ENCODE measurements around the gene FAM217B. TPM values are rescaled to one million over a fixed set of nuclear protein-coding genes. Genes with fewer than 3 reads are reported as not detected.

FAM217B gene
- total RNA-seq, 1 donor from 2014 or later, result 20.6 TPM

DNA sequence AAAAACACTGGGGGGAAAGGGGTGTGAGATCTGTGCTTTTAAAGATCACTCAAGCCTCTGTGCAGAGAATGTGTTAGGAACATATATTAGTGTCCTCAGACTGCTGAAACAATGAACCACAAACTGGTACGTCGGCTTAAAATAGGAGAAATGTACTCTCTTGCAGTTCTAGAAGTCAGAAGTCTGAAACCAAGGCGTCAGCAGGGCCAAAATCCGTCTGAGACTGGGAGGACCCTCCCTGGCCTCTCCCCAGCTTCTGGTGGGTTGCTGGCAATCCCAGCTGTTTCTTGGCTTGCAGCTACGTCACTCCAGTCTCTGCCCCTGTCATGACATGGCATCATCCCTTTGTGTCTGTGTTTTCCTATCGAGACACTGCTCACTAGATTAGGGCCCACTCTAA lies 22.0 kb downstream of the FAM217B start:
- no peak overlapping the region for H3K27ac Mint-ChIP-seq (ENCODE audit: unreplicated experiment)
- DNase-seq (ENCODE audit: low read depth) (no peak), FAIRE-seq (no peak)
- no peaks in the 10 kb centered on the region for H3K79me2 ChIP-seq (ENCODE audit: insufficient read depth, low read length)
- H3K36me3 Mint-ChIP-seq (ENCODE audit: low read depth, unreplicated experiment), result no peaks in the 10 kb centered on the region
- H3K27me3 ChIP-seq (ENCODE audit: insufficient read depth, low read length), result no peaks in the 10 kb centered on the region
- no peak overlapping the region for H3K27ac ChIP-seq (ENCODE audit: low read depth, low read length)
- H3K4me3 ChIP-seq (ENCODE audit: insufficient read depth, low read depth, low read length), result no peak overlapping the region
- no peaks in the 10 kb centered on the region for H3K36me3 ChIP-seq (ENCODE audit: insufficient read depth, low read length)
- TF ChIP-seq EZH2 (IDR thresholded peaks at IDR 0.05; ENCODE audit: insufficient read depth, low read length), result no peak
- TF ChIP-seq, protein P1, sequence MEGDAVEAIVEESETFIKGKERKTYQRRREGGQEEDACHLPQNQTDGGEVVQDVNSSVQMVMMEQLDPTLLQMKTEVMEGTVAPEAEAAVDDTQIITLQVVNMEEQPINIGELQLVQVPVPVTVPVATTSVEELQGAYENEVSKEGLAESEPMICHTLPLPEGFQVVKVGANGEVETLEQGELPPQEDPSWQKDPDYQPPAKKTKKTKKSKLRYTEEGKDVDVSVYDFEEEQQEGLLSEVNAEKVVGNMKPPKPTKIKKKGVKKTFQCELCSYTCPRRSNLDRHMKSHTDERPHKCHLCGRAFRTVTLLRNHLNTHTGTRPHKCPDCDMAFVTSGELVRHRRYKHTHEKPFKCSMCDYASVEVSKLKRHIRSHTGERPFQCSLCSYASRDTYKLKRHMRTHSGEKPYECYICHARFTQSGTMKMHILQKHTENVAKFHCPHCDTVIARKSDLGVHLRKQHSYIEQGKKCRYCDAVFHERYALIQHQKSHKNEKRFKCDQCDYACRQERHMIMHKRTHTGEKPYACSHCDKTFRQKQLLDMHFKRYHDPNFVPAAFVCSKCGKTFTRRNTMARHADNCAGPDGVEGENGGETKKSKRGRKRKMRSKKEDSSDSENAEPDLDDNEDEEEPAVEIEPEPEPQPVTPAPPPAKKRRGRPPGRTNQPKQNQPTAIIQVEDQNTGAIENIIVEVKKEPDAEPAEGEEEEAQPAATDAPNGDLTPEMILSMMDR (IDR thresholded peaks at IDR 0.05; ENCODE audit: insufficient read depth, low read depth, low read length), result no peak
- H3K4me3 Mint-ChIP-seq (ENCODE audit: unreplicated experiment), result no peak overlapping the region
- no peaks in the 10 kb centered on the region for H3K9me3 ChIP-seq (ENCODE audit: insufficient read depth, low read depth, low read length)
- H4K20me1 ChIP-seq (ENCODE audit: insufficient read depth, low read length), result no peaks in the 10 kb centered on the region
- H2AFZ ChIP-seq (ENCODE audit: low read depth, low read length), result no peak overlapping the region
- H3K27me3 Mint-ChIP-seq (ENCODE audit: low read depth, unreplicated experiment), result peaks cover 10% of the 10 kb centered on the region
- H3K4me1 Mint-ChIP-seq (ENCODE audit: low read depth, unreplicated experiment), result no peaks in the 10 kb centered on the region
- H3K9ac ChIP-seq (ENCODE audit: low read length), result no peak overlapping the region
- no peaks in the 10 kb centered on the region for H3K9me3 Mint-ChIP-seq (ENCODE audit: unreplicated experiment)
- no peaks in the 10 kb centered on the region for H3K4me1 ChIP-seq (ENCODE audit: insufficient read depth, low read length)
- no peak overlapping the region for H3K4me2 ChIP-seq (ENCODE audit: low read length)

DNA sequence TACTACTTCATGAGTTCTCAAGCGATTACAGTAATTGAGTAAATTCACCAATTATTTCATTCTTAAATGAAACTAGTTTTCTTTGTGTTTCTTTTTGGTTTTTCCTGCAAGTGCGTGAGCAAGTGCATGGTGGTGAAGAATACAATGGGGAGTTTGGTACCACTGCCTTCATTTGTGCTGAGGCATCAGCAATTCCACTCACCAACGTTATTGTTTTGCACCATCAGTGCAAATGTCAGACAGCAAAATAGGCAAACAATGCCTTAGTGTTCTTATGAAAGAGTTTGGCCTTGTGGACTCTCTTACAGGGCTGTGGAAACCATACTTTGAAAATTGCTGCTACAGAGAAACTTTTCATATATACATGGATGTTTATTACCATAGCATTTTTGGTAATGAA lies 26.2 kb downstream of the FAM217B start:
- TF ChIP-seq EZH2 (IDR thresholded peaks at IDR 0.05; ENCODE audit: insufficient read depth, low read length), result no peak
- TF ChIP-seq, protein P1 (IDR thresholded peaks at IDR 0.05; ENCODE audit: insufficient read depth, low read depth, low read length), result no peak
- H3K27ac Mint-ChIP-seq (ENCODE audit: unreplicated experiment), result no peak overlapping the region
- H3K4me2 ChIP-seq (ENCODE audit: low read length), result no peak overlapping the region
- no peak overlapping the region for H3K4me3 Mint-ChIP-seq (ENCODE audit: unreplicated experiment)
- no peaks in the 10 kb centered on the region for H3K4me1 ChIP-seq (ENCODE audit: insufficient read depth, low read length)
- no peaks in the 10 kb centered on the region for H3K36me3 ChIP-seq (ENCODE audit: insufficient read depth, low read length)
- no peak overlapping the region for H3K4me3 ChIP-seq (ENCODE audit: insufficient read depth, low read depth, low read length)
- peaks cover 2% of the 10 kb centered on the region for H3K27me3 Mint-ChIP-seq (ENCODE audit: low read depth, unreplicated experiment)
- no peaks in the 10 kb centered on the region for H3K4me1 Mint-ChIP-seq (ENCODE audit: low read depth, unreplicated experiment)
- no peak overlapping the region for H3K9ac ChIP-seq (ENCODE audit: low read length)
- no peaks in the 10 kb centered on the region for H4K20me1 ChIP-seq (ENCODE audit: insufficient read depth, low read length)
- H3K36me3 Mint-ChIP-seq (ENCODE audit: low read depth, unreplicated experiment), result no peaks in the 10 kb centered on the region
- H3K9me3 ChIP-seq (ENCODE audit: insufficient read depth, low read depth, low read length), result no peaks in the 10 kb centered on the region
- no peaks in the 10 kb centered on the region for H3K27me3 ChIP-seq (ENCODE audit: insufficient read depth, low read length)
- no peaks in the 10 kb centered on the region for H3K79me2 ChIP-seq (ENCODE audit: insufficient read depth, low read length)
- H3K27ac ChIP-seq (ENCODE audit: low read depth, low read length), result no peak overlapping the region
- H3K9me3 Mint-ChIP-seq (ENCODE audit: unreplicated experiment), result no peaks in the 10 kb centered on the region
- H2AFZ ChIP-seq (ENCODE audit: low read depth, low read length), result no peak overlapping the region
- DNase-seq (ENCODE audit: low read depth) (no peak), FAIRE-seq (no peak)

DNA sequence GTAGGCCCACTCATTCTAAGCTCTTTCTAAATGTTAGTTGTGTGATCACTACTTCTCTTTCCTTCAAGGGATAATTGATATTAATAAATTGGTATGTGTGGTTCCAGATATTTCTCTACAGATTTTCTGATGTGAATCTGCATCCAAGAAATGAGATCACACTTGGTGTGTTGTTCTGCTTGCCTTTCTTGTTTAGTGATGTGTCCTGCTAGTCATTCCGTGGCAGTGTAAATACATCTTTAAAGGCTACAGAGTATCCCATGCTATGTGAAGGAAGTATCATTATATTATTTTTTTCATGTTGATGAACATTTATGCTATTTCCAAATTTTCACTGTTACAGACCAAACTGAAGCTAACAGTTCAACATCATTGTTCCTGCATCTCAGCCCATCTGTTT lies 31.2 kb downstream of the FAM217B start:
- Histone ChIP-seq H3K4me1 (ENCODE audit: insufficient read depth, low read length) (no peaks in the 10 kb centered on the region), H3K36me3 (ENCODE audit: insufficient read depth, low read length) (no peaks in the 10 kb centered on the region), H4K20me1 (ENCODE audit: insufficient read depth, low read length) (no peaks in the 10 kb centered on the region), H3K4me2 (ENCODE audit: low read length) (no peak overlapping the region), H2AFZ (ENCODE audit: low read depth, low read length) (no peak overlapping the region), H3K4me3 (ENCODE audit: insufficient read depth, low read depth, low read length) (no peak overlapping the region), H3K27ac (ENCODE audit: low read depth, low read length) (no peak overlapping the region), H3K27me3 (ENCODE audit: insufficient read depth, low read length) (no peaks in the 10 kb centered on the region), H3K9ac (ENCODE audit: low read length) (no peak overlapping the region), H3K9me3 (ENCODE audit: insufficient read depth, low read depth, low read length) (no peaks in the 10 kb centered on the region), H3K79me2 (ENCODE audit: insufficient read depth, low read length) (no peaks in the 10 kb centered on the region)
- no peaks in the 10 kb centered on the region for H3K36me3 Mint-ChIP-seq (ENCODE audit: low read depth, unreplicated experiment)
- no peak for DNase-seq (ENCODE audit: low read depth)
- H3K4me1 Mint-ChIP-seq (ENCODE audit: low read depth, unreplicated experiment), result no peaks in the 10 kb centered on the region
- H3K27me3 Mint-ChIP-seq (ENCODE audit: low read depth, unreplicated experiment), result no peaks in the 10 kb centered on the region
- no peak overlapping the region for H3K4me3 Mint-ChIP-seq (ENCODE audit: unreplicated experiment)
- H3K27ac Mint-ChIP-seq (ENCODE audit: unreplicated experiment), result no peak overlapping the region
- FAIRE-seq, result no peak
- no peaks in the 10 kb centered on the region for H3K9me3 Mint-ChIP-seq (ENCODE audit: unreplicated experiment)
- TF ChIP-seq, protein P1 (IDR thresholded peaks at IDR 0.05; ENCODE audit: insufficient read depth, low read depth, low read length), result no peak
- no peak for TF ChIP-seq EZH2 (IDR thresholded peaks at IDR 0.05; ENCODE audit: insufficient read depth, low read length)

Data from astrocyte (in vitro differentiated cells and primary cell).